Stimulated activated CD4-positive, alpha-beta T cell treated with anti-CD3 and anti-CD28 coated beads, Interleukin-4, amount 100 ng/mL, for 48 hours (primary cell): Measurements from ENCODE around the gene CSNK2A1.
"Not testable (repeated sequence)": the region's sequence is repeated elsewhere in the genome, so short reads cannot be mapped to it uniquely, and the experiment has no call there.

Experiments
- DNase-seq, 2 donors: peaks; one replicate each; pipeline ENCODE4 v3.0.0-alpha.2; 2020; ENCODE audit warnings: low read depth in 2 of 2

Gene CSNK2A1

DNA sequence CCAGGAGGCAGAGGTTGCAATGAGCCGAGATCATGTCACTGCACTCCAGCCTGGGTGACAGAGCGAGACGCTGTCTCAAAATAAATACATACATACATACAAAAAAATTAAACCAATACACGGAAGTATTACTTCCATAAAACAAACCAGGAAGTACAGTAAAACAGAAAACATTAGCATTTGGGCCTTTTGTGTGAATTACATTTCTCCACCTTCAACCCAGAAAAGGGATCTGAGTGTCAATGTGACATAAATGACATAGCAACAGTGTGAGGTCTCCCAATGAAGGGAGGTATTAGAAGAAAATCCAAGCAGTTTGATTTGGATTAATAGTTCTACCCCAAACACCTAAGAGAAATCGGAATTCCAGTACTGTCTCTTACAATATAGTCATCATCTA lies 10.1 kb downstream of the CSNK2A1 start:
- no peak for DNase-seq

DNA sequence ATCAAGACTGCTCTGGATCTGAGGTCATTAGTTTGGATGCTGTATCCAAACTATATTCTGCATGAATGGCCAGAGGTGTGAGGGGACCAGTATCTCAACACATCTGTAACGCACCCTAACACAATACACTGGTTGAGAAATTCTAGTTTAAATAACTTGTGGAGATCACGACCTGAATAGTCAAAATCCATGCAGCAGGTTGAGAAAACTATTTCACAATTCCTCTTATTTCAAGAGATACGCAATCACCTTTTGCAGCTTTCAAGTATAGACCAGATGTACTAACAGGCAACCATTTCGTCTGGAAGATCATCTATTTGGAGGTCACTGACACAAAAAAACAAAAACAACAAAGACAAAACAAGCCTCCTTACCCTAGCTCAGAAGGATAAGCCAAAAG lies 11.1 kb downstream of the CSNK2A1 start:
- no peak for DNase-seq

DNA sequence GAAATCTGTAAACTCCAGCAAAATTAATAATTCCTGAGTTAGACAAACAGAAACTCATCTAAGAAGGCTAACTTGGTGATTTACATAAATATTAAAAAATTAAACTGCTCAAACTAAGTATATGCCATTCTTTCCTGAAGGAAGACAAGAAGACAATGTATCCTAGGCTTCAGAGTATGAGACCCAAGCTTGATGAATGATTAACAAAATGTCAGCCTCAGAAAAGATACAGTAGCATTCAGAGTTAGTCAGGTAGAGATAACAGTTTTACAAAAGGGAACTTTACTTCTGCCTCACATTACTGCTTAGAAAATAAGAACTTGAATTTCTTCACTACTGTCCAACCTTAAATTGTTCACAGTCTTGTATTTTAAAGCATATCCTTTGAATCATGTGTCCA lies 12.0 kb downstream of the CSNK2A1 start:
- no peak for DNase-seq

DNA sequence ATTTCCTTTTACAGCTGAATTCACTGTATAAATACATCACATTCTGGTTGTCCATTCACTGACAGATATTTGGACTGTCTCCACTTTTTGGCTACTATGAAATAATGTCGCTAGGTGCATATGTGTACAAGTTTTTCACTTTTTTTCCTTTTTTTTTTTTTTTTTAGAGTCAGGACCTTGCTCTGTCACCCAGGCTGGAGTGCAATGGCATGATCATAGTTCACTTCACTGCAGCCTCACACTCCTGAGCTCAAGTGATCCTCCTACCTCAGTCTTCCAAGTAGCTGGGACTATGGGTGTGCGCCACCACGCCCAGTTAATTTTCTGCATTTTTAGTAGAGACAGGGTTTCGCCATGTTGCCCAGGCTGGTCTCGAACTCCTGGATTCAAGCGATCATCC lies 13.3 kb downstream of the CSNK2A1 start:
- no peak for DNase-seq

DNA sequence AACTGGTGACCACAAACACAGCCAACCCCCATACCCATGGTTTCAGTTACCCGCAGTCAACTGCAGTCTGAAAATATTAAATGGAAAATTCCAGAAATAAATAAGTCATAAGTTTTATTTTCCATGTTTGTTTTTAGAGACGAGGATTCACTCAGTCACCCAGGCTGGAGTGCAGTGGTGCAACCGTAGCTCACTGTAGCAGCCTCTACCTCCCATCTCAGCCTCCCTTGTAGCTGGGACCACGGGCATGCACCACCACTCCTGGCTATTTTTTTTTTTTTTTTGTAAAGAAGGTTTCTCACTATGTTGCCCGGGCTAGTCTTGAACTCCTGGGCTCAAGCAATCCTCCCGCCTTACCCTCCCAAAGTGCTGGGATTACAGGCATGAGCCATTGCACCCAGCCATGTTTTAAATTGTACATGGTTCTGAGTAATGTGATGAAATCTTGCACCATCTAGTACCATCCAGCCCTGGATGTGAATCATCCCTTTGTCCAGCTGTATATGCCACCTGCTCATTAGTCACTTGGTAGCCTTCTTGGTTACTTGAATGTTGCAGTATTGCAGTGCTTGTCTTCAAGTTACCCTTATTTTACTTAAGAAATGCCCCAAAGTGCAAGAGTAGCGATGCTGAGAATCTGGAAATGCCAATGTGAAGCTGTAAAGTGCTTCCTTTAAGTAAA lies 14.5 kb downstream of the CSNK2A1 start:
- no peak for DNase-seq

DNA sequence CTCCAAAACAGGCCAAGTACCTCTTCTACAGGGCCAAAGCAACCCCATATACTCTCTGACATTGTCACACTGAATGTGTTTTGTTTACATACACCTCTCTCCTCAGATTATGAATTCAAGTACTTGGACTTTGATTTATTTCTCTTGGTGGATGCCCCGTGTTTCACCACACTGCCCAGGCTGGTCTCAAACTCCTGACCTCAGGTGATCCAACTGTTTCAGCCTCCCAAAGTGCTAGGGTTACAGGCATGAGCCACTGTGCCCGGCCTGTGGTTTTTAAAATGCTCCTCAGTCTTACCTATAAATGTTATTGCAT lies 16.1 kb downstream of the CSNK2A1 start:
- DNase-seq: no peak

DNA sequence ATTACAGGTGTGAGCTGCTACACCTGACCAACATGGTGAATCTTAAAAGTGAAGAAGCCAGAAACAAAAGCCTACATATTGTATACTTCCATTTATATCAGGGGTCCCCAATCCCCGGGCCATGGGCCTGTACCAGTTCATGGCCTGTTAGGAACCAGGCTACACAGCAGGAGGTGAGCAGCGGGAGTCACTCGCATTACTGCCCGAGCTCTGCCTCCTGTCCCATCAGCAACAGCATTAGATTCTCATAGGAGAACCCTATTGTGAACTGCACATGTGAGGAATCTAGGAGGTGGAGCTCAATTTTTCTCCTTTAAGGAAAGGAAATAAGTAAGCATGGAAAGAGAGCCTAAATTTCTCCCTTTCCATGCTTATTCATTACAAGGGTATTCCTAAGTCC lies 21.7 kb downstream of the CSNK2A1 start:
- no peak for DNase-seq

DNA sequence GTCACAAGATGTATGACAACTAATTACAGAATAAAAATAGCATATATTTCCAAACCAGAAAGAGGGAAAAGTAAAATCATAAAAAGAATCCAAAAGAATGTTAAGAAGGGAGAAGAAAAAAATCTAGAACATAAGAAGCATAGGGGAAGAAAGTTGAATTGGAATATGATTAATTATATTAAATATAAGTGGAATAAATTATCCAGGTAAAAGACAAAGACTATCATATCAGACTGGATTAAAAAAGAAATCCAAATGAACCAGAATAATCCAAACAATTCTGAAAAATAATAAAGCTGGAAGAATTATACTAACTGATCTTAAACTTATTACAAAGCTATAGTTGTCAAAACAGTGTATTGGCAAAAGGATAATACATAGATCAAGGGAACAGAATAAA lies 23.6 kb downstream of the CSNK2A1 start:
- DNase-seq: no peak

DNA sequence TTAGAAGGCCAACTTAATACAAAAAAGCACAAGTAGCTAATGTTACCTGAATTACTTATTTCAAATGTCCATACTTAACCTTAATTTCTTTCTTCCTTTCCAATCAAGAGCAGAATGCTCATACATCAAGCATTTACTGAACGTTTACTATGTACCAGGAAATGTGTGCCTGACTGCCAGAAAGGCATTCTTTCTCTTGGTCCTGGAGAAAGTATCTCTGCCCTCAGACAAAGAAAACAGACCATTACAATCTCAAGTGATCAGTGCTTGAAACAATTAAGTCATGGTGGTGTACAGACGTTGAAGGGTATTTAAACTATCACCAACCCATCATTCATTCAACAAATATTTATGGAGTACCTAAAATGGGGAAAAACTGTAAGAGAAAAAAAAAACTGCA lies 26.4 kb downstream of the CSNK2A1 start:
- no peak for DNase-seq

DNA sequence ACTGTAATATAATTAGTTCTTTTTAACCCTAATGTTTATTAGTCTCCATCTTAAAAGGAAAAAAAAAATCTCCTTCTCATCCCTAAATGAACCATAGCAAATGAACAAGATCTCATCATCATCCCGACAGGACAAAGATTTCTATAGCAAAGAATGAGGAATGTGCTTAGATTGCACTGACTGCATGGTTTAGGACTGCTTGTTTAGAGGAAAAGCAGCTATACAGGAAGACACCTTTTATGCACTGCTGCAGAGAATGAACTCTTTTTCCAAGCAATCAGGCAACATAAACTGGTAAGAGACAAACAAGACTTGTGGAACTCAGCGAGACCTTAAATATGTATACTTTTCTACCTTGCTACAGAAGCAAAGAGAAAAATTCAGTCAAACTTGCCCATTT lies 26.8 kb downstream of the CSNK2A1 start:
- DNase-seq: no peak

DNA sequence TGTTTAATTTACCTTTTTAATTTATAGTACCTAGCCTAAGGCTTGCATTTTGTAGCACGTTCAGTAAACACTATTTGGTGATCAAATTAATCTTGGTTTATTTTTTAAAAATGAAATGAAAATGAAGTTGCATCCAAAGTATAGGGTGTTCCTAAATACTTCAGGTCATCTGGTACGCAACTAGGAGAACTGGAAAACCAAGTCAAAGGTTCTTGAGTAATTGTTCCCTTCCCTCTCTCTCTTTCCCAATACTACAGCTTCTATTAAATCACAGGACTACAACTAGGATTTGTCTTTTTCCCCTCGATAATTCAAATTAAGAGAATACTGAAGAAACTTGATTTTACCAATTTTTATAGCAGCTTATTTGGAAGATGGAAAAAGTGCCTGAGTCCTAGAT lies 27.9 kb downstream of the CSNK2A1 start:
- DNase-seq: no peak

DNA sequence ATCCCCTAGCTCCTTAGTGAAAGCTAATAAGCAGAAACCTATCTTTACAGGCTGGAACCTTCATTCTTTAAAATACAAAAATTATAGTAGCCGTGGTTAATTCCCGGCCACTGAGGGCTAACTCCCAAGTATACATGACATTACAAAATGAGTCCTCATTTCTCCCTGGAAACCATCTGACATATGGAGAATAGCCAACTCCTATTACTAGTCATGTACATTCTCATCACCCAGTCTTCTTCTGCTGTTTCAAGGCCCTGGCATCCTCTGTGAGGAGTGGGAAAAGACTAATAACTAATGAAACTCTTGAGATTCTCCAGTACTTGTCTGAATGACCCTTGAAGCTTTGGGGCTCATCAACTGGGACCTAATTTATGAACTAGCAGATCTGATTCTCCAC lies 30.2 kb downstream of the CSNK2A1 start:
- no peak for DNase-seq

DNA sequence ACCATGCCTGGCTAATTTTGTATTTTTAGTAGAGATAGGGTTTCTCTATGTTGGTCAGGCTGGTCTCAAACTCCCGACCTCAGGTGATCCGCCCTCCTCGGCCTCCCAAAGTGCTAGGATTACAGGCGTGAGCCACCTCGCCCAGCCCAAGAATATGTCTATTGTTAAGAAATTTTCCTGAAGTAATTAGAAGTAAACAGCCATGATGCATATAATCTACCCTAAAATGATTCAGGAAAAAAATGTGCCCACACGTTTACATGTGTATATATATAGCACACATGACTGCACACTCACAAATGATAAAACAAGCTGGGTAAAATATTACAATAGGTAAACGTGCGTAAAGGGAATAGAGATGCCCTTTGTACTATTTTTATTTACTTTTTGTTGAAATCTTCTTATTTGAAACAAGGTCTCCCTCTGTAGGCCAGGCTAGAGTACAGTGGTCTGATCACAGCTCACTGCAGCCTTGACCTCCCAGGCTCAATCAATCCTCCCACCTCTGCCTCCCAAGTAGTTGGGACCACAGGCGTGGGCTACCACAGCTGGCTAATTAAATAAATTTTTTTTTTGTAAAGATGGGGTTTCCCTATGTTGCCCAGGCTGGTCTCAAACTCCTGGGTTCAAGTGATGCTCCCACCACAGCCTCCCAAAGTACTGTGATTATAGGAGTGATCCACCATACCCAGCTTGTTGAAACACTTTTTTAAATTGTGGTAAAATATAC lies 33.1 kb downstream of the CSNK2A1 start:
- not testable (repeated sequence) for DNase-seq

DNA sequence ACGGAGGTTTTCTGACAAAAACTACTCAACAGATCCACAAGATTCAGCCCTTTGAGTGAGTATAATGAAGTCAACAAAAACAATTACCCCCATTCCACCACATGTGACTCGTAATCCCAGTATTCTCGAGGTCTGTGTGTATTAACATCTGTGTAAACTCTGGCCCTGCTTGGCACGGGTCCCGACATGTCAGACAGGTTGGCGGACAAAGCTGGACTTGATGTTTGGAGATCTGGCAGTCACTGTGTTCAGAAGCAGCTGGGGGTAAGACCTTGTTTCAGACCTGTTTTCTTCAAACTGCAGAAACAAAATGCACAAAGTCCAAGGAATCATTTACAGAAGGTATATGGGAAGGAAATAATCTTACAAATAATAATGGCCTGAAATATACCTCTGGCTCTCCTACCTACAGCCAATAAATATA lies 35.2 kb downstream of the CSNK2A1 start:
- DNase-seq: not testable (repeated sequence)

DNA sequence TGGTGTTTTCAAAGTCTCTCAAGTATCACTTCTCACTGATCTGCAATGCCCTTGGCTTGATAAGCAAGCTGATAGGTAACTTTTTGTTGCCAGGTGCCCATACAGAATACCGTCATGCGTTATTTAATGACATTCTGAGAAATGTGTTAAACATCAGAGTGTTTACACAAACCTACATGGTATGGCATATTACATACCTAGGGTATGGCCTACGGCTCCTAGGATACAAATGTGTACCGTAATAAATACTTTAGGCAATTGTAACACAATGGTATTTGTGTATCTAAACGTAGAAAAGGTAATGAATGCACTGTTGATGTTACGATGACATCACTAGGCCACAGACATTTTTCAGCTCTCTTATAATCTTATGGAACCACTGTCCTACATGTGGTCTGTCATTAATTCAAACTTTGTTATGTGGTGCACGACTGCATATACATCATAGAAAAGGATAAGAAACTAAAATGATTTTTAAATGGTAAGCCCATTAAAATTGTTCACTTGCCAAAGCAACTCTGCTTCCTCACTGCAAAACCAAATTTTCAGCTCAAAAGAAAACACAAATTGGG lies 35.7 kb downstream of the CSNK2A1 start:
- no peak for DNase-seq

DNA sequence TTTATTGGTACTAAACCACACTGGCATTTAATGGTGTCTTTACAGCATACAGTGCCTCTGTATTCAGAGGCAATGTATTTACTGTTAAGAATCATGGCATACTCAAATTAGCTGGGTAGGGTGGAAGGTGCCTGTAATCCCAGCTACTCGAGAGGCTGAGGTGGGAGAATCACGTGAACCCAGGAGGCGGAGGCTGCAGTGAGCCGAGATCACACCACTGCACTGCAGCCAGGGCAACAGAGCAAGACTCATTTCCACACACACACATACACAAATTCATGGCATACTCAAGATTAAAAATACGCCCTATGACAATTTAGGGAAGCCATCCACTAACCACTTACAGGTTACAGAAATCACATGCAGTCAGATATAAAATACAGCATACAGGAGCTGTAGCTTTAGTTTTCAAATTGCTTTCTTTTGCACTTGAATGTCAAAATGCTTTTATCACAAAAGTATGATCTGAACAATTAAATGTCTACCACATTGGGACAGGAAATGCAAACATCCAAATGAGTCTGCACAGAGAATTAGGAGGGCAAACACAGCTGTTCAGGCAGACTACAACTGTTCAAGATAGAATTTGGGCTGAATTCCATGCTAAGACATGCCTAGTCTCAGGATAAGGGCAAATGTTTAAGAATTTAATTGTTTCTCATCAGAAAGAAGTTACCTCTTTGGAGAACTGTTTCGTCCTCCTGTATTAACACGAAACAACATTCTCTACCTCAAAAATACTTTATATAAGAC lies 36.4 kb downstream of the CSNK2A1 start:
- DNase-seq: no peak

DNA sequence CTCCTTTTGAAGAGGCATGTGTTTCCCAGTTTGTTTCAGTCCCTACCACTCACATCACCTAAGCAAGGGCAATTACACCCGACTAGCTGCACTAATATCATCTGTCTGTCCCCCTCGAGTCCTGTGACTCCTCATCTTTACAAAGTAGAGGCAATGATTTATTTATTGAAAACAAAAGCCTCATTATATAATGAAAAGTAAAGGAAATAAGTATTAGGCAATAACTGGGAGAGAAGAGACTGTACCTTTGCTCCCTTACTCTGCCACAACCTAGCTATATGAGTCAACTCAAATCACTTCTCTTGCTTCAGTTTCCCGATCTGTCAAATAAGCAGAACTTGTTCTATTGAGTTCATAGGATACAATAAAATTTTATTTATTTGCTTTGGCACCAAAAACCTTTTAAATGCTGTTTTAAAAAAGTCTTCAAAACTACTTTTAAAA lies 38.9 kb downstream of the CSNK2A1 start:
- no peak for DNase-seq

DNA sequence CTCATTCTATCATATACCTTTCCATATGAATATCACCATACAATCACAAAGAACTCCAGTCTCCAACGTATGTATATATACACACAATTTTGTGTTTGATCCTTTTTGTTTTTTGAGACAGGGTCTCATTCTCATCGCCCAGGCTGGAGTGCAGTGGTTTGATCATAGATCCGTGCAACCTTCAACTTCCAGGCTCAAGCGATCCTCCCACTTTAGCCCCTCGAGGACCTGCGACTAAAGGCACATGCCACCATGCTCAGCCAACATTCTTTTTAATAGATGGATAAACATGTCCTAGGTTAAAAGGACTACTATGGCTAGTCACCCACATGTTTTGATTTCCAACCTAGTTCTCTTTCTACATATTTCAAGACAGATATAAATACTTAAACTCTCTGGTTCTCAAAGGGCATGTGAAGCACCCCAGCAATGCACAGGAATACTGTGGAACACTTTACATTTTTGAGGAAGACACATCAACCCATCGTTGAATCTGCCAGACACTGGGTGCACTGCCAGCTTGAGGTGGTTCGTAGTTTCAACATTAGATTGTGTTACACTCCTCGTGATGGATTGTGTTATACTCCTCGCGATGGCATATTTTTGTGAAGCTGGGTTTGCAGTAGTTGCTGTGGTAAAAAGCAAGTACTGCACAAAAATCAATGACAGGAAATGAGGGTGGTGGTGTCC lies 40.4 kb downstream of the CSNK2A1 start:
- DNase-seq: no peak

DNA sequence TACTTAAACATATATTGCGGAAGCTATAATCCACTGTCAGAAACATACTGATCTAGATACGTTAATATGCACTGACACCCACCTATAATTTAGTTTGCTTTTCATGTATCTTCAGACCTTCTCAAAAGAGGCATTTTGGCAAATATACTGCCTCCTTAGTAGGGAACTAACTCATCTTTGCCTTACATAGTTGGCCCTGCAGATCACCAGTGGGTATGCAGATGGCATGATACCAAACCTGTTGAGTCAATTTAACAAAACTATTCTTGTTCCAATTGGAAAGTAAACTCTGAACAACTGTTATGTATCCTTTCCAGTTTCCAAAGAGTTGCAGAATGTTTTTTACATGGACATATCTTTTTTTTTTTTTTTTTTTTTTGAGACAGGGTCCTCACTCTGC lies 45.6 kb downstream of the CSNK2A1 start:
- DNase-seq: no peak

DNA sequence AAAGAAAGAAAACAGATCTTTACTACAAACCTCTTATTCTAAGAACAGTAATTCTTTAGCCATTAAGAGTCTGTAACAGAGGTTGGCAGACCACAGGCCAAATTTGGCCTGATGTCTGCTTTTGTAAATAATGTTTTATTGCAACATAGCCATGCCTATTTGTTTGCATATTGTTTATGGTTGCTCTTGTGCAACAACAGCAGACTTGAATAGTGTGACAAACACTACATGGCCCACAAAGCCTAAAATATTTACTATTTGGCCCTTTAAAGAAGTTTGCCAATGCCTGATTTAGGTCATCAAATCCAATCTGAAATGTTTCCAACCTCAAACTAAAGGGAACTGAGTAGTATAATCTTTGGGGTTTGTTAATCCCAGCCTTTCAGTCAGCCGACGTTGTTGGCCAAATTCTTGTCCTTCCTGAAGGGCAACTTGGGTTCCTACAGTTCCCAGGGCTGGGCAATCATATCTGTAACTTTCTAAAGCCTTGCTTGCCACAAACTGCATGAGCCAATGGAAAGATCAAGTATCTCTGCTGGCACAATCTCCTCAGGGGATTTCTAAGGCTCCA lies 47.4 kb downstream of the CSNK2A1 start:
- no peak for DNase-seq

DNA sequence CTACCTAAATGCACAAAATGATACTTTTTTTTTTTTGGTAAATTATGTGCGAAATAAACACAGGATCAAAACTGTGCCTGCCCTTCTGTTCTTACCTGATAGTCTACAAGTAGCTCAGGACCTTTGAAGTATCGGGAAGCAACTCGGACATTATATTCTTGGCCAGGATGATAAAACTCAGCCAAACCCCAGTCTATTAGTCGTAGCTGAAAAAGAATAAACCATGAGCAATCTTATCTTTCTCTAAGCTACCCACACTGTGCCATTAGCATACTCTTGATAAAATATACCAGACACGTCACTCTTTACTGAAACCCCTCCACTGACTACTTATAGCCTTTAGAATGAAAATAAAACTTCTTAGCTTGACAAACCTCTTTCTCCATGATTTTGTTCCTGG lies 51.4 kb downstream of the CSNK2A1 start:
- DNase-seq: no peak

DNA sequence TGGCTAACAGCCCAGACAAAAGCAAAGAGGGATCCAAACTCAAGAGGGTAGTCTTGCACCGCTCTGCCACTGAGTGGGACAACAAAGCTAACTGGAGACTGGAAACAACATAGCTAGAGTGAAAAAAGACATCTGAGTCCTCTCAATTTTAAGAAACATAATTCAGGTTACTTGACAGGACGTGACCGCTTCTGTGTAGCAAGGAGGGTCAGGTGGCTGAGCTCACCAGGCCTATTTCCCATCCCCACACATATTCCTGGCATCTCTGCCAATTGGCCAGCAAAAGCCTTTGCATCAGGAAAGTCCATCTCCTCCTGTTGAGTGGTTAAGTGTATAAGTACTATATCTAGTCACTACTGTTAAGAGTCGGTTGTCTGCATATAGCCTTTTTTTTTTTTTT lies 55.9 kb downstream of the CSNK2A1 start:
- DNase-seq: no peak
